C4-2B (cell line): ENCODE data around the gene HAPLN2.

ENCODE experiments used
- CTCF ChIP-seq: fragments of 450-650 bp; conservative IDR thresholded peaks from 2 replicates; pipeline ENCODE4 v1.5.1; 2017; ENCODE audit warnings: mild to moderate bottlenecking
- ZFX ChIP-seq: fragments of 450-650 bp; IDR thresholded peaks from 2 replicates; pipeline ENCODE4 v1.6.1; 2017

GRCh38 chr1:156616463-156616862 is 2.8 kb upstream of the HAPLN2 start:
- TF ChIP-seq CTCF (peak; percentile 11; the same call in 1 of the 2 replicates), ZFX (no peak)
